Activated naive CD8-positive, alpha-beta T cell treated with anti-CD3 and anti-CD28 coated beads, Interleukin-2, amount 50 U/mL, for 24 hours (primary cell): ENCODE results near the gene HYDIN.
"Not testable (repeated sequence)": the region's sequence is repeated elsewhere in the genome, so short reads cannot be mapped to it uniquely, and the experiment has no call there.

ENCODE experiments used
- ATAC-seq: fragments of 150-1000 bp; cut with Tn5 transposase; one replicate; pipeline ENCODE4 v1.10.0; 2021
- DNase-seq: peaks from one replicate; pipeline ENCODE4 v3.0.0; 2021
- H3K27ac Mint-ChIP-seq: one replicate; pipeline ENCODE4 v1.8.0; 2021; ENCODE audit warnings: mild to moderate bottlenecking, mixed read lengths
- H3K27me3 Mint-ChIP-seq: one replicate; pipeline ENCODE4 v1.8.0; 2021; ENCODE audit warnings: mixed read lengths
- H3K36me3 Mint-ChIP-seq: one replicate; pipeline ENCODE4 v1.8.0; 2021; ENCODE audit warnings: low read depth, mixed read lengths
- H3K4me1 Mint-ChIP-seq: one replicate; pipeline ENCODE4 v1.8.0; 2021; ENCODE audit warnings: mixed read lengths
- H3K4me3 Mint-ChIP-seq: one replicate; pipeline ENCODE4 v1.8.0; 2021; ENCODE audit warnings: mild to moderate bottlenecking, moderate library complexity, mixed read lengths
- H3K9me3 Mint-ChIP-seq: one replicate; pipeline ENCODE4 v1.8.0; 2021; ENCODE audit warnings: mixed read lengths

Gene HYDIN

DNA sequence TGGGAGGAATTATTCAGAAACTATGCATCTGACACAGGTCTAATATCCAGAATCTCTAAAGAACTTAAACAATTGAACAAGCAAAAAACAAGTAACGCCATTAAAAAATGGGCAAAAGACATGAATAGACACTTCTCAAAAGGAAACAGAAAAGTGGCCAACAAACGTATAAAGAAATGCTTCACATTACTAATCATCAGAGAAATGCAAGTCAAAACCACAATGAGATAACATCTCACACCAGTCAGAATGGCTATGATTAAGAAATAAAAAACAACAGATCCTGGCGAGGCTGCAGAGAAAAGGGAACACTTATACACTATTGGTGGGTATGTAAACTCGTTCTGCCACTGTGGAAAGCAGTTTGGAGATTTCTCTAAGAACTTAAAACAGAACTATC is 379.2 kb downstream of the HYDIN start:
- DNase-seq, H3K4me1 Mint-ChIP-seq, H3K4me3 Mint-ChIP-seq, H3K9me3 Mint-ChIP-seq, H3K36me3 Mint-ChIP-seq, H3K27me3 Mint-ChIP-seq, ATAC-seq, H3K27ac Mint-ChIP-seq: not testable (repeated sequence)

DNA sequence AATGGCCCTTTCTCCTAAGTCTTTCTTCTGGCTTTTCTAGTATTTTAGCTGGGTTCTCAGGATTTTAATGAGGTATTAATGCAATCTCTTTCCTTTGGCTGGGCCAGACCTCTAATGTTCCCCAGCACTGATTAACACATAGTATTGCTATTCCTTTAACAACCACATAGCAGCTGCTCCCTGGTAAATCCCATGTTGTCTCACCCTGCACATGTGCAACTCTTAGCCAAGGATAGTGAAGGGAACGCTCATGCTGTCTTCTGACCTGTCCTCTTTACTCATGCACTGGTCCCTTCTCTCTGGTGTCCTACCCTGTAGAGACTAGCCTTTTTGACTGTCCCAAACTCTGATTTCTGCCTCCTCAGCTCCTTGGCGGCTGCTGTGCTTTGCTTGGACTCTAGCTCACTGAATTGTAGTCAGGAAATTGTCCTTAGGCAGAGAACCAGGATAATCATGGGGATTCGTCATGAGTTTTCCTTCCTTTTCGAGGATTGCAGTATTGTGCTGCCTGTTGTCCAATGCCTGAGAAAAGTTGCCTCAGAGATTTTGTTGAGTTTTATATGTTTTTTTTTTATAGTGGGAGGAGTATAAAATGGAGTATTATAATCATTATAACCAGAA is 406.9 kb downstream of the HYDIN start:
- H3K4me1 Mint-ChIP-seq, H3K27ac Mint-ChIP-seq, DNase-seq, H3K27me3 Mint-ChIP-seq, H3K9me3 Mint-ChIP-seq, H3K4me3 Mint-ChIP-seq, H3K36me3 Mint-ChIP-seq, ATAC-seq: not testable (repeated sequence)

DNA sequence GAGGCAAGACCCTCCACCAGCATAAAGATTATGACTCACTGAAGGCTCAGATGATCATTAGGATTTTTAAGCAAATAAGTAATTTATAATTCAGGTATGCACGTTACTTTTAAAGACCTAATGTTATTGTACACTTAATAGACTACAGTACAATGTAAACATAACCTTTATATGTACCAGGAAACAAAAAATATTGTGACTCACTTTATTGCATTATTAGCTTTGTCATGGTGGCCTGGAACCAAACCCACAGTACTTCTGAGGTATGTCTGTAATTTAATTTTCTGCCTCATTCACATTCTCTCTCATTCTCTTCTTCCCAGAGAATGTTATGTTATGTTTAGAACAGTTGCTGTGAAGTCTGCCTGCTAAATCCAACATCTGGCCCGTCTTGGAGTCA is 407.8 kb downstream of the HYDIN start:
- not testable (repeated sequence) for H3K27ac Mint-ChIP-seq, H3K27me3 Mint-ChIP-seq, H3K4me1 Mint-ChIP-seq, DNase-seq, H3K9me3 Mint-ChIP-seq, H3K4me3 Mint-ChIP-seq, ATAC-seq, H3K36me3 Mint-ChIP-seq

DNA sequence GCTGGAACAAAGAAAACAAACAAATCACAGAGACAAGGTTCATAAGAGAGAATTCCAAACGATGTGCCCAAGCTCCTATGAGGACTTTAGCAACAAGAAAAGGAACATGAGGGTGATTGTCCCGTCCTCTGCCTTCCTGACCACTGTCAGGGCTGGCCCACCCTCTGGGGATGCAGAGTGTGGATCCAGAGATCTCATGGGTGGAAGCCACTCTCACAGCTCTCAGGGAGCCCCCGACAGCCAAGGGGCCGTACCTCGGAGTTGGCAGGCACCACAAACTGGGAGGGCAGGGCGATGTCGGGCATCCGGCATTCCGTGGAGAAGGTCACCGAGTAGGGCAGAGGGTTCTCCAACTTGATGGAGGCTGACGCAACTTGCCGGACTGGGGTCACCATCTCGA is 412.4 kb downstream of the HYDIN start:
- not testable (repeated sequence) for H3K9me3 Mint-ChIP-seq, H3K27me3 Mint-ChIP-seq, ATAC-seq, H3K4me1 Mint-ChIP-seq, H3K27ac Mint-ChIP-seq, H3K36me3 Mint-ChIP-seq, H3K4me3 Mint-ChIP-seq, DNase-seq

DNA sequence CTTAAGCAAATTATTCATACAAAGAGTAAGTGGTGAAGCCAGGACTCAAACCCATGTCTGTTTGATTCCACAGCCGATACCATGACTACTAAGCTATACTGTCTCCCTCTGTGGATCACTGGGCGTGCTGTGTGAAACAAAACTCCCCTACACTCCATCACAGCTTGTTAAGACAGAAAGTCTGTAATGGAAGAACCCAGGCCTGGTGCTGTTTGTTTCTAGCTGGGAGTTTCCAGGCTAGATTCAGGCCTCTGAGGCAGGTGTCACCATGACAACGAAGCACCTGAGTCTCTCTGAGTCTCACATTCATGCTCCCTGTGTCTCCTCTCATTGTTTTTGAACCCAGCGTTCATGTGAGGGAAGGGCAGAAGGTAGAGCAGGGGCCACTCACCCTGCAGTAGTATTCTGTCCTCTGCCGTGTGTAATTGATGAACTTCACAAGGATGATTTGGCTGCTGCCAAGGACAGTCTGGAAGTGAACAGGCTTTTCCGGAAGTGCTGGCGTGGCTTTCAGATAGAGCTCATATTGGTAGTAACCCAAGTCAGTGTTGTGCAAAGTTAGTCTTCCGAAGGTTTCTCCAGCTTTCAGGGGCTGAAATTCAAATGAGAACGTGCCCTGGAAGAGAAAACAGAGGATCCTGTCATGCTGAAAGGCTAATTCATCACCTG is 421.0 kb downstream of the HYDIN start:
- Mint-ChIP-seq H3K36me3 (no peaks in the 10 kb centered on the region), H3K27ac (no peak overlapping the region), H3K27me3 (peaks cover 7% of the 10 kb centered on the region), H3K9me3 (no peaks in the 10 kb centered on the region), H3K4me3 (no peak overlapping the region), H3K4me1 (peaks cover 5% of the 10 kb centered on the region)
- DNase-seq (no peak), ATAC-seq (no peak)

DNA sequence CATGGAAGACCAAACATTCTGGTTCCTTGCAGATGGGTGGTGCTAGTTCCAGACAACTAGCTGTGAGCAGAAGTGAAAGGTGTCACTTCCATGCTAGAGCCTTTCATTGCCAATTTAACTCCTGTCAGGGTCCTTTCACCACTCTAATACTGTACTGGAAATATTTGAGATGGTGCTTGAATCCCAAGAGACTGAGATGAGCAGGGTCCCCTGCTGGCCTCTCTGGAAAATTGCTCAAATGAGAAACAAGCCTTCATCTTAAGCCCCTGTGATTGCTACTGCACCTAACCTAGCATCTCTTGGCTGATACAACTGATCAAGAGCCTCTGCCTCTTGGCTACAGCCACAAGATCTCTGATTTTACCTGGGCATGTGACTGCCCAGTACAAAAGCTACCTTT is 422.2 kb downstream of the HYDIN start:
- Mint-ChIP-seq H3K4me1 (peaks cover 8% of the 10 kb centered on the region), H3K4me3 (no peak overlapping the region), H3K36me3 (no peaks in the 10 kb centered on the region), H3K9me3 (no peaks in the 10 kb centered on the region), H3K27me3 (peaks cover 7% of the 10 kb centered on the region), H3K27ac (no peak overlapping the region)
- no peak for DNase-seq
- no peak for ATAC-seq

DNA sequence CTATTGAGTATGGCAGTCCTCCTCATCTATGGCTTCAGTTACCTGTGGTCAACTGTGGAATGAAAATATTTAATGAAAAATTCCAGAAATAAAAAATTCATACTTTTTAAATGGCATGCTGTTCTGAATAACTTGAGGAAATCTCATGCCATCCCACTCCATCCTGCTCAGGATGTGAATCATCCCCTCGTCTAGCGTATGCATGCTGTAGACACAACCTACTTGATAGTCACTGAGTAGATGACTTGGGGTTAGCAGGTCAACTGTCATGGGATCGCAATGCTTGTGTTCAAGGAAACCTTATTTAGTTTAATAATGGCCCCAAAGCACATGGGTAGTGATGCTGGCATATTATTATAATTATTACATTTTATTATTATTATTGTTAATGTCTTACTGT is 424.7 kb downstream of the HYDIN start:
- ATAC-seq (no peak), DNase-seq (no peak)
- H3K4me3 Mint-ChIP-seq, result no peak overlapping the region
- peaks cover 7% of the 10 kb centered on the region for H3K27me3 Mint-ChIP-seq
- H3K27ac Mint-ChIP-seq, result no peak overlapping the region
- H3K4me1 Mint-ChIP-seq, result peaks cover 16% of the 10 kb centered on the region
- H3K9me3 Mint-ChIP-seq, result no peaks in the 10 kb centered on the region
- peaks cover 2% of the 10 kb centered on the region for H3K36me3 Mint-ChIP-seq

DNA sequence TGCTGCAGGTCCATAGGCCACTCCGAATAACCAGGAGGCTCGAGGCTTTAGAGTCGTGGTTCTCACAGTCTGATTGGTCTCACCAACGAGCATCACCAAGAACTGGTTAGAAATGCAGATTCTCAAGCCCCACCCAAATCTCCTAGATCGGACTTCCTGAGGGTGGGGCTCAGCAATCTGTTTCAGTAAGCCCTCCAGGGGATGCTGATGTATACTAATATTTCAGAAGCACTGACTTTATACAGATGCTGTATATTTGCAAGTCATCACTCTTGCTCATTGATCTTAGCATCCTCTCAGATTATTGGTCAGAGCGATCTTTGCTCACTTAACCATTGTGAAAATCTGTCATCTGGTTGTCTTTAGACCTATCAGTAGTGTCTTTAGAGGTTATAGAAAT is 425.1 kb downstream of the HYDIN start:
- Mint-ChIP-seq H3K27ac (no peak overlapping the region), H3K27me3 (peaks cover 7% of the 10 kb centered on the region), H3K4me3 (no peak overlapping the region), H3K4me1 (peaks cover 18% of the 10 kb centered on the region), H3K36me3 (peaks cover 2% of the 10 kb centered on the region), H3K9me3 (no peaks in the 10 kb centered on the region)
- ATAC-seq (no peak), DNase-seq (no peak)

DNA sequence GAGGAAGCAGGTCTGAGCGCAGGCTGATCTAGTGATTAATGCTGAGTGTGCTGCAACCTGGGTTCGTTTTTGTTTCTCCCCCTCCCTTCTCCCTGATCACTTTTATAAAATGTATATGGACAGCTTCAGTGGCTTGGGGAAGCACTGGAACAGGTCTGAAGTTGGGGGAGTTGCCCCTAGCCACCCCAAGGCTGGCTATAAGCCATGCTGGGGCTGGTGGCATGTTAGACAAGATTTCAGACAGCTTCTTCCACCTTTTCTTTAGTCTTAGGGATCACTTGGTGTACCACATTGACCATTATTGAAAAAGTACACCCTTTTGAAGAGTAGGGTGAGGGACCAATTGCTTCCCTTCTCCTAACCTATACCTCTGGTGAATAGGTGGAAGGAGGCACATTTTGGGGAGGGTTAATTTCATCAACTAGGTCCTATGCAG is 425.8 kb downstream of the HYDIN start:
- H3K27me3 Mint-ChIP-seq, result peaks cover 5% of the 10 kb centered on the region
- H3K9me3 Mint-ChIP-seq, result no peaks in the 10 kb centered on the region
- H3K4me3 Mint-ChIP-seq, result no peak overlapping the region
- peaks cover 24% of the 10 kb centered on the region for H3K4me1 Mint-ChIP-seq
- H3K36me3 Mint-ChIP-seq, result peaks cover 2% of the 10 kb centered on the region
- ATAC-seq (no peak), DNase-seq (no peak)
- no peak overlapping the region for H3K27ac Mint-ChIP-seq

DNA sequence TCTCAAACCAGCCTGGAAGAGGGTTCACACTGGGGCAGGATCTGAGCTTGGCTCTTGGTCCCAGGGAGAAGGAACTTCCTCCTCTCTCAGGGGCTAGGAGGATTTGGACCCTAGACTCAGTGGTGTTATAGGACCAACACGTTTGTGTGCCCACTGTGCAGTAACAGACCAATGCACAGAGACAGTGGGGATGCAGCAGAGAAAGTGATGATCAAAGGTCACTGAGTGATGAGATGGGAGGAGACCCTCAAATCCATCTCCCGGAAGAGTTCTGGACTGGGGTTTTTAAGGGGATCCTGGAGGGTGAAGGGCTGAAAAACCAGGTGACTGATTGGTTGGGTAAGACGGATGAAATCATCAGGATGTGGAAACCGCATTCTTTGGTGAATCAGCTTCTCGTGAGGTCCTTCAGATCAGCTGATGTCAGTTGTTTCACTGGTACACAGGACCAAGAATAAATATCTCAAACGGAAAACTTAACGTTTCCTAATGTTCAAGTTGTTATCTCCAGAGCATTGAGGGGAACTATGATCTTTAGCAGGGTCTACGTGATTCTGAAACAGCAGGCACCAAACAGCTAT is 426.3 kb downstream of the HYDIN start:
- no peaks in the 10 kb centered on the region for H3K9me3 Mint-ChIP-seq
- ATAC-seq, result no peak
- H3K4me1 Mint-ChIP-seq, result peaks cover 28% of the 10 kb centered on the region
- H3K27ac Mint-ChIP-seq, result no peak overlapping the region
- peaks cover 2% of the 10 kb centered on the region for H3K36me3 Mint-ChIP-seq
- peaks cover 5% of the 10 kb centered on the region for H3K27me3 Mint-ChIP-seq
- H3K4me3 Mint-ChIP-seq, result no peak overlapping the region
- no peak for DNase-seq

DNA sequence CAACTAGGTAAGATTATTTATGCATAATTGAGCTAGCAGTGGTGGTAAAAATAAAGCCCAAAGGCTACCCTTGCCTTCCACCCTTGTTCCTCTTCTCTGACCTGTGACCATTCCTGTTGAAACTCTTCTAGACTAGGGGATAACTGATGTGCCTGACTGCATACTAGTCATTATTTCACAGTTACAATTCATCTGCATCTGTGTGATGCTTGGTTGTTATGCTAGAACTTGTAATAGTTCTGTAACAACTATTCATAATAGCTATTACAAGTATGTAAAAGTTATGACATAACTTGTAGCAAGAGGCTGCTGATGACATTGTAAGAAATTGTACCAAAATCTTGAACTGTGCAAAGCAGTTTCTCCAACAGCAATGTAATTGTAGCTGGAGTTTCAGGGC is 427.2 kb downstream of the HYDIN start:
- no peak for ATAC-seq
- Mint-ChIP-seq H3K27ac (no peak overlapping the region), H3K4me3 (no peak overlapping the region), H3K4me1 (peaks cover 34% of the 10 kb centered on the region), H3K27me3 (peaks cover 2% of the 10 kb centered on the region), H3K36me3 (peaks cover 2% of the 10 kb centered on the region), H3K9me3 (no peaks in the 10 kb centered on the region)
- no peak for DNase-seq

DNA sequence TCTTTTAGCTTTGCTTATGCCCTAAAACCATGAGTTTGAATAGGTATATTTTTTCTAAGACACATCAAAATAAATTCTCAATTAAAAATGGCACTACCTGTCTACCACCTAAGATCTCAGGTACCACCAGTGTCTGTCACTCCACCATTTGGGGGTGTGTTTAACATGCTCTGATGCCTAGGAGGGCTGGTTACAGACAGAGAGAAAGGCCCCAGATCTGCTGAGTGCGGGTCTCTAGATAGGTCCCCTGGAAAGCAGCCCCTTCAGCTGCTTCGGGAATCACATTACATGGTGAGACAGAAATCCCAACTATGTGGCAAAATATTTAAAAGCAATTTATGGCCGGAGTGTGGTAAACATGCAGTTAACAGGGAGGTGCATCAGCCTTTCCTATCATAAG is 428.9 kb downstream of the HYDIN start:
- Mint-ChIP-seq H3K9me3 (no peaks in the 10 kb centered on the region), H3K4me1 (peaks cover 35% of the 10 kb centered on the region), H3K4me3 (peak overlapping the region; percentile 92), H3K27ac (no peak overlapping the region), H3K36me3 (peaks cover 2% of the 10 kb centered on the region), H3K27me3 (no peaks in the 10 kb centered on the region)
- ATAC-seq, result no peak
- DNase-seq, result no peak

DNA sequence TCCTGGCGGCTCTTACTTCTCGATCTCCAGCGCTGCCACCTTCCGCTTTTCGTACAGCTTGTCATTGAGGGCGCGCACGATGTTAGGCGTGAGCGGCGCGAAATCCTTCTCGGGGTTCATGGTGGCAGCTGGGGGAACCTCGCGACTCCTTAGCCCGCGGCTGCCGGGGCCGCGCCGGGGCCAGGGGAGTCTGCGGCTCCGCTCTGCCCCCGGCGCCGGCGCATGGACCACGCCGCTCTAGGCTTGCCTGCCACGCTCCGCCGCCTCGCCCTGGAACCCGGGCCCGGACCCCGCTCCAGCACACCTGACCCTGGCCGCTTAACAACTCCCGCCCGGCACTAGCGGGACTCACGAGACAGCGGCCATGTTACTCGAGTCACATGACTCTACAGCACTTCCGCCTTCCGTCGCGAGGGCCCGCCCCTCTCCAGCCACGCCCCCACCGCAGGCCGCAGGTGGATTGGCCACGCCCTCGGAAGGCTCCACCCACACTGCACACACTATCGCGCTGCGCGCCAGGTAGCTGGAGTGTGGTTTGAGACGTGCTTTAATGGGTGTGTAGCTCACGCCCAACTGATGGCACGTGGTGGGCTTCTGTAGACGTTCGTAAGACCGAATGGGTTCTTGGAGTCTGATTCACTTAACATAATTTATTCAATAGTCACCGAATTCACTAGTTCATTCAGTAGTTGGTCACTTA is 429.6 kb downstream of the HYDIN start, which contains the start of gene VAC14:
TSS of gene VAC14 (minus strand) at position 378 of the 700 bp plus-strand sequence. CDS start at position 120, 258 bp downstream.
- no peaks in the 10 kb centered on the region for H3K27me3 Mint-ChIP-seq
- peaks cover 35% of the 10 kb centered on the region for H3K4me1 Mint-ChIP-seq
- H3K4me3 Mint-ChIP-seq, result peak within 1 kb of the TSS; percentile 92

DNA sequence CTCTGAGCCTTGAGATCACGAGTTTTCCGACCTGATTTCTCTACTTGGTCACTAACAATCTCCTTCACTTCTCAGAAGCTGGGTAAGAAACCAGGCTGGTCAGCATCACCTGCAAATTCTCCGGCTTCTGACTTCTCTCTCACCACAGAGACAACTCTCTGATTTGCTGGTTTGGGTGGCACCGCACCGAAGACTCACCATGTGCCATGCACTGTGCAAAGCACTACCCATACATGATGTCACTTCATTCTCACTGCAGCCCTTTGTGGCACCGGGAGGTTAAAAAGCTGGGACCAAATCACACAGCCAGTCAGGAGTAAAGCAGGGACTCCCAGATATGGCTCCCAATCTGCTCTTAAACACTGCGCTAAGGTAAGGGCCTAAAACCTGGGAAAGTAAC is 430.2 kb downstream of the HYDIN start:
- Mint-ChIP-seq H3K27ac (peak overlapping the region; percentile 87), H3K9me3 (no peaks in the 10 kb centered on the region), H3K4me3 (peak overlapping the region; percentile 92), H3K36me3 (peaks cover 2% of the 10 kb centered on the region), H3K27me3 (no peaks in the 10 kb centered on the region), H3K4me1 (peaks cover 32% of the 10 kb centered on the region)
- peak; percentile 5 for ATAC-seq
- peak; percentile 8 for DNase-seq

More for the DNA sequence above, 429.6 kb downstream of the HYDIN start, which contains the start of gene VAC14:
- no peaks in the 10 kb centered on the region for H3K9me3 Mint-ChIP-seq
- peak within 1 kb of the TSS; percentile 87 for H3K27ac Mint-ChIP-seq
- peaks cover 2% of the 10 kb centered on the region for H3K36me3 Mint-ChIP-seq
- ATAC-seq (peak; percentile 89), DNase-seq (peak; percentile 98)

DNA sequence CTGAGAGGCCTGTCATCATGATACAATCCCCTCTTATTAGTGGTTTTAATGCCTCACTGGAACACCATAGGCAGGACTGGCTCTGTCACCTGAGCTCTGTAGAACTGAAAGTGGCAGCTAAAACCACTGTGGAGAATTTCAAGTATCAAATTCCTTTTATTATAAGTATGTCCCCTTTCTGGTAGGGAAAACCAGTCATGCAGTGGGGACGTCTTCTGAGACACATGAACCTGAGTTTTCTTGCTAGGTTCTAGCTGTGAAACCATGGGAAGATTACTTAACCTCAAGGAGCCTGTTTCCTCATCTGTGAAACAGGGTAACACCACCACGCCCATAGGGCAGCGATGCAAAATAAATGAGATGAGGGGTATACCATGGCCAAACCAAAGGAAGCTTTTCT is 434.2 kb downstream of the HYDIN start:
- Mint-ChIP-seq H3K27ac (no peak overlapping the region), H3K9me3 (no peaks in the 10 kb centered on the region), H3K36me3 (peaks cover 2% of the 10 kb centered on the region), H3K27me3 (no peaks in the 10 kb centered on the region), H3K4me3 (no peak overlapping the region), H3K4me1 (peaks cover 24% of the 10 kb centered on the region)
- DNase-seq, result no peak
- no peak for ATAC-seq
